Kidney (tissue), 14 donors: ENCODE data around the gene HELQ. TPM values are rescaled to one million over a fixed set of nuclear protein-coding genes. Genes with fewer than 3 reads are reported as not detected.
"Not testable (repeated sequence)": the region's sequence is repeated elsewhere in the genome, so short reads cannot be mapped to it uniquely, and the experiment has no call there.

Source experiments
- DNase-seq, 5 donors: peaks; one replicate each; pipeline ENCODE4 v3.0.0-alpha.2; 2013 to 2020
- FAIRE-seq: peaks from 2 replicates; lab custom pipeline; 2012; peaks lifted over from hg19 to GRCh38; lab: Jason Lieb, UNC
- H3K27ac ChIP-seq, 2 donors: one replicate each; pipeline ENCODE4 v1.7.0; 2013; ENCODE audit warnings: low read depth in 2 of 2, low read length in 2 of 2, inconsistent platforms in 1 of 2
- H3K27me3 ChIP-seq: one replicate; pipeline ENCODE4 v1.7.1; 2013; ENCODE audit warnings: low read length, inconsistent platforms; ENCODE audit not compliant: control insufficient read depth, insufficient read depth
- H3K36me3 ChIP-seq, 3 donors: one replicate each; pipeline versions ENCODE4 v1.7.0 to v1.7.1; 2013; ENCODE audit warnings: low read length in 3 of 3, control low read depth in 1 of 3, inconsistent platforms in 1 of 3; ENCODE audit not compliant: insufficient read depth in 3 of 3, control insufficient read depth in 2 of 3
- H3K4me1 ChIP-seq, 3 donors: one replicate each; pipeline versions ENCODE4 v1.7.0 to v1.7.1; 2013; ENCODE audit warnings: low read length in 3 of 3, inconsistent platforms in 1 of 3, low read depth in 1 of 3; ENCODE audit not compliant: control insufficient read depth in 2 of 3, insufficient read depth in 2 of 3
- H3K4me3 ChIP-seq, 3 donors: one replicate each; pipeline versions ENCODE4 v1.7.0 to v1.8.1; 2013; ENCODE audit warnings: low read length in 3 of 3, control low read depth in 1 of 3, inconsistent platforms in 1 of 3
- H3K9ac ChIP-seq, 3 donors: one replicate each; pipeline versions ENCODE4 v1.7.0 to v1.7.1; 2013; ENCODE audit warnings: low read length in 3 of 3, control low read depth in 1 of 3, inconsistent platforms in 1 of 3
- H3K9me3 ChIP-seq, 3 donors: one replicate each; pipeline versions ENCODE4 v1.7.0 to v1.7.1; 2013; ENCODE audit warnings: low read length in 3 of 3, control low read depth in 1 of 3, inconsistent platforms in 1 of 3; ENCODE audit not compliant: control insufficient read depth in 2 of 3, insufficient read depth in 1 of 3
- intact Hi-C: fragments of 100-400 bp; cut with DNase I; formaldehyde crosslinking; loops from one replicate; pipeline ENCODE4 v1.11.1; 2022
- polyA plus RNA-seq: library from polyadenylated mRNA; stranded (reverse); fragments of 350-450 nt; fragmentation: Illumina TruSeq; extraction: RNeasy Lipid Tissue Mini Kit (QIAGEN cat#74804); gene quantifications from one replicate; pipeline ENCODE4 v1.2.3, GENCODE V29; 2014; ENCODE audit warnings: low read depth, low replicate concordance; ENCODE audit not compliant: insufficient read depth
- total RNA-seq: library from RNA; stranded (reverse); fragmentation: NEBNext Ultra II Directional; extraction: Animal tissue kit (Norgen Biotek cat#: 25700); gene quantifications from one replicate; pipeline ENCODE4 v1.2.1, GENCODE V29; 2021
- TF ChIP-seq, protein P1 (sequence below): IDR thresholded peaks from 3 replicates; pipeline ENCODE4 v1.5.1; 2012; ENCODE audit warnings: mild to moderate bottlenecking, moderate library complexity, borderline replicate concordance; ENCODE audit not compliant: insufficient read depth; ENCODE audit errors: extremely low read depth
- donor health status: control.
- donor health status: control.
- donor health status: control.
- donor health status: control.
- donor health status: control.
- donor health status: DM: yes; HTN: yes; CAD: no.
- donor health status: Normal renal cell carcinoma (clear cell type).

The HELQ gene
- total and polyA plus RNA-seq, 2 donors from 2014 or later = 14.3 to 20.9 TPM

DNA sequence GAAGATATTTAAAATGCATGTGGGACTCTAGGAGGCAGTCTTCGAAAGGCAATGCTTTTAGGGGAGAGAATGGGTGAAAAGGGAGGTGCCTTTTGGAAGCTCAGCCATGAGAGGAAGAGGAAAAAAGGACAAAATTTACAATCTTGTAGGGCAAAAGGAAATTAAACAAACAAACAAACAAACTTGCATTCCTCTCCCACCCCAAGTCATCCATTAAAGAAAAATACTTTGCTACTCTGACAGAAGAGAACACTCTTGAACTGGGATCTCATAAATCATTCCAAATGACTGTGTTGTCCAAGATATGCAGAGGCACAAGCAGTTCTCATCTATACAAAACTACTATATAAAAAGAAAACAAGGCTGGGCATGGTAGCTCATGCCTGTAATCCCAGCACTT, 46.7 kb downstream of the HELQ start:
- H3K4me1 ChIP-seq = no peaks in the 10 kb centered on the region
- intact Hi-C loops = no loop called here
- no peaks in the 10 kb centered on the region for H3K9me3 ChIP-seq
- H3K36me3 ChIP-seq = peaks cover 0 to 9% (median 3%) of the 10 kb centered on the region in 3 donors
- H3K9ac ChIP-seq = no peak overlapping the region
- no peak overlapping the region for H3K4me3 ChIP-seq
- no peak overlapping the region for H3K27ac ChIP-seq
- TF ChIP-seq, protein P1, sequence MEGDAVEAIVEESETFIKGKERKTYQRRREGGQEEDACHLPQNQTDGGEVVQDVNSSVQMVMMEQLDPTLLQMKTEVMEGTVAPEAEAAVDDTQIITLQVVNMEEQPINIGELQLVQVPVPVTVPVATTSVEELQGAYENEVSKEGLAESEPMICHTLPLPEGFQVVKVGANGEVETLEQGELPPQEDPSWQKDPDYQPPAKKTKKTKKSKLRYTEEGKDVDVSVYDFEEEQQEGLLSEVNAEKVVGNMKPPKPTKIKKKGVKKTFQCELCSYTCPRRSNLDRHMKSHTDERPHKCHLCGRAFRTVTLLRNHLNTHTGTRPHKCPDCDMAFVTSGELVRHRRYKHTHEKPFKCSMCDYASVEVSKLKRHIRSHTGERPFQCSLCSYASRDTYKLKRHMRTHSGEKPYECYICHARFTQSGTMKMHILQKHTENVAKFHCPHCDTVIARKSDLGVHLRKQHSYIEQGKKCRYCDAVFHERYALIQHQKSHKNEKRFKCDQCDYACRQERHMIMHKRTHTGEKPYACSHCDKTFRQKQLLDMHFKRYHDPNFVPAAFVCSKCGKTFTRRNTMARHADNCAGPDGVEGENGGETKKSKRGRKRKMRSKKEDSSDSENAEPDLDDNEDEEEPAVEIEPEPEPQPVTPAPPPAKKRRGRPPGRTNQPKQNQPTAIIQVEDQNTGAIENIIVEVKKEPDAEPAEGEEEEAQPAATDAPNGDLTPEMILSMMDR = no peak
- DNase-seq (peak in 2 of 5 donors; percentile 84 to 92), FAIRE-seq (no peak)
- H3K27me3 ChIP-seq = no peaks in the 10 kb centered on the region

DNA sequence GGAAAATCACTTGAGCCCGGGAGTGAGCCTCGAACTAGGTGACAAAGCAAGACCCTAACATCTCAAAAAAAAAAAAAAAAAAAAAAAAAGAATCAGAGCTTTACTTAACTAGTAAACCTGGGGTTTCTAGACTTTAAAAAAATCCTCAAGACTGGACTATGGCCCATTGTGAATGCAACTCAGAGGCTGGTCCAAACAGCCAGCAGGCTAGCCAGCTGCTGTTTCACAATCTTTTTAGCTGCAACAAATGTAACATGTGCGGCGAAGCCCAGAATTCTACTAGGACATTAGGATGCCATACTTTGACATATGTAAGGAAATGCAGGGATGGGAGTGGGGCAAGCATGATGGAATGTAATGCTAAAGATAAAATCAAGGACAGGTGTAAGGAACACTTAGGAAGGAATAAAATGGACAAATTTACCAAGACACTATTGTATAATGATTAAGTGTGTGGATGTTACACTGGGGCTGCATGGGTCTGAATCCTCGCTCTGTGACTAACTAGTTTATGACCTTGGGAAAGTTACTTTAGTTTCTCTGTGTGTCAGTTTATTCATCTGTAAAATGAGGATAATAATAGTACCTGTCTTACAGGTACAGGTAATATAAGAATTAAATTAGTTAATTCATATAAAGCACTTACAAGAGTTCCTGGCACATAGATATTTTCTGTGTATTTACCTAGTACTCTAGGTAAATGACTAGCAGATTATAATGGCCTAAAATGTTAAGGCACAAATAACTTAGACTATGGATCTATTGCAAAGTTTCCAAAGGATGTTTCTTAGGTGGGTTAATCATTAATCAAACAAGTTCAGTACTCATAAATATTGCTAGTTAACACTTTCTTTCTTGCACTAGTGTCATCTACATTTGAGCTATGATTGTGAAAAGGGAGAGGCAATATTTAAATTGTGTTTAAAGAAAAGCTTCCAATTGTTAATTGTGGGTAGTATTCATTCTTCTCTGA, 49.5 kb downstream of the HELQ start:
- FAIRE-seq = no peak
- no peak overlapping the region for H3K9ac ChIP-seq
- H3K9me3 ChIP-seq = no peaks in the 10 kb centered on the region
- no peak for DNase-seq
- H3K36me3 ChIP-seq = peaks cover 0 to 3% (median 3%) of the 10 kb centered on the region in 3 donors
- no peak overlapping the region for H3K27ac ChIP-seq
- TF ChIP-seq, protein P1 = no peak
- intact Hi-C loops = no loop called here
- no peaks in the 10 kb centered on the region for H3K4me1 ChIP-seq
- H3K4me3 ChIP-seq = no peak overlapping the region
- no peaks in the 10 kb centered on the region for H3K27me3 ChIP-seq

DNA sequence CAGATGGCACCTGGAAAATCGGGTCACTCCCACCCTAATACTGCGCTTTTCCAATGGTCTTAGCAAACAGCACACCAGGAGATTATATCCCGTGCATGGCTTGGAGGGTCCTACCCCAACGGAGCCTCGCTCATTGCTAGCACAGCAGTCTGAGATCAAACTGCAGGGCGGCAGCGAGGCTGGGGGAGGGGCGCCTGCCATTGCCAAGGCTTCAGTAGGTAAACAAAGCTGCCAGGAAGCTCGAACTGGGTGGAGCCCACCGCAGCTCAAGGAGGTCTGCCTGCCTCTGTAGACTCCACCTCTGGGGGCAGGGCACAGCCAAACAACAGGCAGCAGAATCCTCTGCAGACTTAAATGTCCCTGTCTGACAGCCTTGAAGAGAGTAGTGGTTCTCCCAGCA, 57.5 kb downstream of the HELQ start:
- H3K4me1 ChIP-seq, H3K27me3 ChIP-seq, intact Hi-C loops, H3K27ac ChIP-seq, FAIRE-seq, H3K4me3 ChIP-seq, H3K9ac ChIP-seq, H3K36me3 ChIP-seq, H3K9me3 ChIP-seq, DNase-seq: not testable (repeated sequence)

DNA sequence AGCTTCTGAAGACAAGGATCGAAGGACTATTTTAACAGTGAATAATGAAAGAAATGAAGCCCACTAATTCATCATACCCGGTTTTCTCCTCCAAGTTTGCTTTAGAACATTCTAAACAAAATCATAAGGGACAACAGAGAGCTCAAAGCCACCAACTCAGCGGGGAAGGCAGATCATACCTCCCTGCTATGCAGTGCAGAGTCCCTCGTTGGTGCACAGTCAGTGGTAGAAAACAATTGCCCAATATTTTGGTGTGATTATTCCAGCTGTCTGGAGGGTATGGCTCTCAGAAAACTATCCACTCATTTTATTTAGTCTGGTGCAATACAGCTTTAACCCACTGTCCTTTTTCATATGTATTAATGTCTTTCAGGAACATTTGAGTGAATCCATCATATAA, 61.7 kb downstream of the HELQ start:
- TF ChIP-seq, protein P1 = no peak
- Histone ChIP-seq H3K36me3 (no peaks in the 10 kb centered on the region), H3K4me1 (peaks cover 0 to 3% (median 0%) of the 10 kb centered on the region in 3 donors), H3K27ac (no peak overlapping the region), H3K4me3 (no peak overlapping the region), H3K9me3 (no peaks in the 10 kb centered on the region), H3K27me3 (no peaks in the 10 kb centered on the region), H3K9ac (no peak overlapping the region)
- DNase-seq (no peak), FAIRE-seq (no peak)
- intact Hi-C loops = no loop called here
